HCT116 (cell line): ENCODE results near the gene RPTOR.

Experiments
- CEBPB ChIP-seq: IDR thresholded peaks from 2 replicates; pipeline ENCODE4 v1.6.1; 2012; ENCODE audit warnings: low read depth
- CTCF ChIP-seq, 3 experiments: fragments of 200-600 bp in 1 of 3; sonication (generic) in 1 of 3; IDR thresholded peaks in 2 of 3; conservative IDR thresholded peaks in 1 of 3; 2 replicates each; pipeline ENCODE4 v1.5.1; 2012 to 2017; ENCODE audit warnings: low read depth in 2 of 3, low read length in 2 of 3, antibody characterized with exemption in 1 of 3, borderline replicate concordance in 1 of 3, control low read depth in 1 of 3, mild to moderate bottlenecking in 1 of 3, mixed read lengths in 1 of 3, mixed run types in 1 of 3, moderate library complexity in 1 of 3; ENCODE audit not compliant: insufficient read depth in 1 of 3
- SP1 ChIP-seq: IDR thresholded peaks from 2 replicates; pipeline ENCODE4 v1.6.1; 2012; ENCODE audit warnings: low read depth
- YY1 ChIP-seq: IDR thresholded peaks from 2 replicates; pipeline ENCODE4 v1.6.1; 2011; ENCODE audit warnings: low read length, low read depth, moderate library complexity, mild to moderate bottlenecking; ENCODE audit not compliant: insufficient replicate concordance; ENCODE audit errors: extremely low read depth

DNA sequence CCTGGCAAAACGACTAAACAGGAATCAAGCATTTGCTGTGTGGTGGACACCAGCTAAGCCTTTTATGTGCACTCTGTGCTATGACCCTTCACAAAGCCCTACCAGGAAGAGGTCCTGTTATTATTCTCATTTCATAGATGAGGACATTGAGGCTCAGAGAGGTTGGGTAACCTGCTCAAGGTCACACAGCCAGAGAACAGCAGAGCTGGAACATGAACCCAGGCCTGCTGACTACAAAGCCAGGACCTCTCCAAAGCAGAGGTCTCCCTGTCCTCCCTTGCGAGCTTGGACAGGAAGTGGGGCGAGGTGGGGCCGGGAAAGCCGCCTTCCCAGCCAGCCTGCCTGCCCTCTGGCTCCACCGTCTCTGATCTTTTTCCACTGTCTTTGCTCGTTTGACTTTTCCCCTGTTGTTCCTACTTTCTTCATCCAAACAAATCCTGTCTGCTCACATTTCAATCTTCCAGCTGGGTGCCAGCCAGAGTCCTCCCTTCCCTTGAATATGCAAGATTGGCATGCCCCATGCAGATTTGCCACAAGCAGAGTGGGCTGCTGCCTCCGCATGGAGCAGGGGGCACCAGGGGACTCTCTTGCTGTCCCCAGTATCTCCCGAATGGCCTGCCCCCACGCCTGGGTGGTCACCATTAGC lies 23.7 kb upstream of the RPTOR start:
- TF ChIP-seq CEBPB (no peak), SP1 (no peak), YY1 (no peak), CTCF (IDR thresholded peaks at IDR 0.05 in 2 of 3, conservative IDR thresholded peaks at IDR 0.05 in 1 of 3; ENCODE audit: borderline replicate concordance in 1 of 3, insufficient read depth in 1 of 3, low read depth in 2 of 3, low read length in 2 of 3) (no peak)
